GM19351 (cell line): ENCODE results near the gene TPSAB1.

Source experiments
- ATAC-seq: cut with Tn5 transposase; IDR thresholded peaks from one replicate; pipeline ENCODE4 v1.9.1; 2021; ENCODE audit warnings: mild to moderate bottlenecking, moderate library complexity; ENCODE audit not compliant: unreplicated experiment

TPSAB1 gene

GRCh38 chr16:1209081-1209480 lies 31.4 kb upstream of the TPSAB1 start:
- ATAC-seq, result no peak

GRCh38 chr16:1210461-1210860 lies 30.0 kb upstream of the TPSAB1 start:
- ATAC-seq, result no peak

DNA sequence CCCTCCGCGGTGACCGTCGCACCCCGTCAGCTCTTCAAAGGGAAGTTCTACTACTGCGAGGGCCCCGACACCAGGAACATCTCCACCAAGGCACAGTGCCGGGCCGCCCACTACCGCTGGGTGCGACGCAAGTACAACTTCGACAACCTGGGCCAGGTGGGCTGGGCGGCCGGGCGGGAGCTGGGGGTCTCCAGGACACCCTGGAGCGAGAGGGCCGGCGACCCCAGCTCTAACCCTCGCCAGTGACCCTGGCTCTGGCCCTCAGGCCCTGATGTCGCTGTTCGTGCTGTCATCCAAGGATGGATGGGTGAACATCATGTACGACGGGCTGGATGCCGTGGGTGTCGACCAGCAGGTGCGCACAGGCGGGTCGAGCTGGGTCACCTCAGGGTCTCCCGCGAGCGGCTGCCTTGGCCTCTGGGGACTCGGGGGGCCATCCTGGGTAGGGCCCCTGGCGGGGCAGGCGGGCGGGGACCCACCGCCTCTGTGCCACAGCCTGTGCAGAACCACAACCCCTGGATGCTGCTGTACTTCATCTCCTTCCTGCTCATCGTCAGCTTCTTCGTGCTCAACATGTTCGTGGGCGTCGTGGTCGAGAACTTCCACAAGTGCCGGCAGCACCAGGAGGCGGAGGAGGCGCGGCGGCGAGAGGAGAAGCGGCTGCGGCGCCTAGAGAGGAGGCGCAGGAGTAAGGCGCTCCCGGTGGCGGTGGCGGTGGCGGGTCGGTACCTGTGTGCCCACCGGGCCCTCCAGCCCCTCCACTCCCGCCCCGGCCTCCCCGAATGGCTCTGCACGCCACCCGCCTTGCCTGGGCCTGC lies 28.8 kb upstream of the TPSAB1 start:
- ATAC-seq, result no peak

DNA sequence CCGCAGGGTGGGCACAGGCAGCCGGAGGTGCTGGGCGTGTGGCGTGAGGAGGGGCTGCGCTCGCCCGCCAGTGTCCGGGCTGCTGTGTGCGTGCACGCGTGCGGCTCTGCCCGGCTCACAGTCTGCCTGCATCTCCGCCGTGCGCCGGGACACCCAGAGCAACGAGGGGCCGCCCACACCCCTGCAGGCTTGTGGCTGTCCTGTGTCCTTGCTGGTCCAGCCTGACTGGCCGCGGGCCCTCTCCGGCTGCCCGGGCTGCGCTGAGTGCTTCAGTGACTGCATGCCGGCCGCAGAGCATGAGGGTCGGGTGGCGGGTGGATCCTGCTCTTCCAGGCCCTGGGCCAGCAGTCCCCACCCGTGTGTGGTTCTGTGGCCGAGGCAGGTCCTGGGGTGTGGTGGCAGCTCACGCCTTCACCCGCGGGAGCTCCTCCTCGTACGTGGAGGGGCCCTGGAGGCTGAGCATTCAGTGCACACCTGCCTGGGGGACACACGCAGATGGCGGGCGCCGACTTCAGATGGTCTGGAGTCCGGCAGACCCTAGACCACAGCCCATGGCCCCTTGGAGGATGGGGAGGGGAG lies 27.8 kb upstream of the TPSAB1 start:
- no peak for ATAC-seq

- no peak for ATAC-seq
Measured at GRCh38 chr16:1213231-1213630, 27.3 kb upstream of the TPSAB1 start.

- no peak for ATAC-seq
Measured at GRCh38 chr16:1213796-1214372, 26.6 kb upstream of the TPSAB1 start.

- no peak for ATAC-seq
Measured at GRCh38 chr16:1214719-1215118, 25.8 kb upstream of the TPSAB1 start.

DNA sequence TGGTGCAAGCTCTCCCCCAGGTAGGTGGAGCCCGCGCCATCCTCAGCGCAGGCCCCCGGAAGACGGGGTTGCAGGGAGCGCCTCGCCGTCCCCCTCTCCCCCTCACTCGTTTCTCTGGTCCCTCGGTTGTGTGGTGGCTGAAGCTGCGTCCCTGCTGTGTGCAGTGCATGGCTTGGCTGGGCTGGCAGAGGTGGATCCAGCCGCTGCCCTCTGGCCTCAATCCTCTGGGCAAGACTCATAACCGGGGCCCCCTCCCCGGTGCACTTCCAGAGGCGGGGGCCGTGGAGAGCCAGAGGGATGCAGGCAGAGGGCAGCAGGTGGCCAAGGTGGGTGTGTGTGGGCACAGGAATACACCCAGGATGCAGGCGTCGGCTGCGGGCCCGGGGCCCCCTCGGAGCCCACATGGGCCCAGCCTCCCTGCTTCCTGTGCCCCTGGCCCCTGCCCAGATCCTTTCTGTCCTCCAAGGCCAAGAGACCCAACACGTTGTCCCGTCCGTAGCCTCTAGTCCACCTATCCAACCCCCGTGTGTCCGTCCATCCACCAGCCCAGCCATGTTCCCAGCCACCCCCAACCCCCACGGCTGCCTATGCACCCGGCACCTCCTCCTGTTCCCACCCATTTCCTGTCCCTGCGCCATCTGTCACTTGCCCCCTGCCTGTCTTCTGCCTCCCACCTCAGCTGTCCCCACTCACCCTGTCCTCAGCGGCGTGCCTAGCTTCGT lies 24.8 kb upstream of the TPSAB1 start:
- no peak for ATAC-seq

DNA sequence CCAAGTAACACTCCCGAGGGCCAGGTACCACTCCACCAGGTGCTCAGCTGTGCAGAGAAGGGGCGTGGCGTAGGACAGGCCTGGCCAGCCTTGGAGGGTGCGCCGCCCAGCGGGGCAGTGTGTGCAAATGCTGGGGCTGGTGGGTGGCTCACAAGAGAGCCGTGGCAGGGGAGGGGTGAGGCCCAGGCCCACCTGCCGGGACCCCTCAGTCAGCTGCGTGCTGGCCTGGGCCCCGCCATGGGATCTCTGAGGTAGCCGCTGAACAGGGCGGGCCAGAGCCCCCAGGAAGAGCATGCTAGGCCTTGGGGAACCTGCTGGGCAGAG lies 24.2 kb upstream of the TPSAB1 start:
- no peak for ATAC-seq

- ATAC-seq, result no peak
Measured at GRCh38 chr16:1216681-1217400, 23.7 kb upstream of the TPSAB1 start.

DNA sequence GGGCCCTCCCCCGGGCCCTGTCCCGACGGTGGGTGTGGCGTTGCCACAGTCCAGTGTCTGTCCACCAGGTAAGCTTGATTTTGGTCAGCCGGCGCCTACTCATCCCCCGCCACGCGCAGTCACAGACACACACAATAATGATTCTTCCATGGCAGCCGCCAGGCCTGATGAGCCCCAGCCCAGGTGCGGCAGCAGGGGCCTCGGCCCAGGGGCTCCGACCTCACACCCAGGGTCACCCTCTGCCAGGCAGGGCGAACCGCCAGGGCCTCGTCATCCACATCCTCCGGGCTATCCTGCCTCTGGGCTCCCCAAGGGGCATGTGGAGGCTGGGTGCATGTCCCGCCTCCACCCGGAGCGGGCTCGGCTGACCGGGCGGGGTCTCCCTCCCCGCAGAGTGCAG lies 23.0 kb upstream of the TPSAB1 start:
- no peak for ATAC-seq

- no peak for ATAC-seq
Measured at GRCh38 chr16:1218061-1218929, 22.2 kb upstream of the TPSAB1 start.

DNA sequence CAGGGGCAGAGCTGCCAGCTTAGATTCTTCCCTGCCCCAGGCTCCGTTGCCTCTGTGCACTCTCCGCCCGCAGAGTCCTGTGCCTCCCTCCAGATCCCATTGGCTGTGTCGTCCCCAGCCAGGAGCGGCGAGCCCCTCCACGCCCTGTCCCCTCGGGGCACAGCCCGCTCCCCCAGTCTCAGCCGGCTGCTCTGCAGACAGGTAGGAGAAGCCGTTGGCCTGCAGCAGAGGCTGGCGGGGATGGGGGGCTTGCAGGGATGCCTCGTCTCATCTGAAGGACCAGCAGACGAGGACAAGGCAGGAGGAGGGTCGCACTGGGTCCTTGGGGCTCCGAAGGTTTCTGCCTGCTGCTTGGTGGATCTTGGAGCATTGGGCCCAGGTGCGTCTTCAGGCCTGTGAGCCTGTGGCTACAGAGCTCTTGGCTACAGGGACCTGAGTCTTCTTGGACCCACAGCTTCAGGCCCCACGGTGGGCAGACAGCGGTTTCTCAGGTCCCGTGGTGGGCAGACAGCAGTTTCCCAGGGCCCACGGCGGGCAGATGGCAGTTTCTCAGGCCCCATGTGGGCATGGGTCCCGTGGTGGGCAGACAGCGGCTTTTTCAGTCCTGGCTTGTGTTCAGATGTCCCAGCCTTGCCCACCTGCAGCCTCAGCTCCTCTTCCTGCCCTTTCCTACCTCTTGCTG lies 21.4 kb upstream of the TPSAB1 start:
- ATAC-seq, result no peak

- ATAC-seq, result no peak
Measured at GRCh38 chr16:1220098-1220728, 20.3 kb upstream of the TPSAB1 start.

- ATAC-seq, result no peak
Measured at GRCh38 chr16:1220841-1221627, 19.5 kb upstream of the TPSAB1 start.

DNA sequence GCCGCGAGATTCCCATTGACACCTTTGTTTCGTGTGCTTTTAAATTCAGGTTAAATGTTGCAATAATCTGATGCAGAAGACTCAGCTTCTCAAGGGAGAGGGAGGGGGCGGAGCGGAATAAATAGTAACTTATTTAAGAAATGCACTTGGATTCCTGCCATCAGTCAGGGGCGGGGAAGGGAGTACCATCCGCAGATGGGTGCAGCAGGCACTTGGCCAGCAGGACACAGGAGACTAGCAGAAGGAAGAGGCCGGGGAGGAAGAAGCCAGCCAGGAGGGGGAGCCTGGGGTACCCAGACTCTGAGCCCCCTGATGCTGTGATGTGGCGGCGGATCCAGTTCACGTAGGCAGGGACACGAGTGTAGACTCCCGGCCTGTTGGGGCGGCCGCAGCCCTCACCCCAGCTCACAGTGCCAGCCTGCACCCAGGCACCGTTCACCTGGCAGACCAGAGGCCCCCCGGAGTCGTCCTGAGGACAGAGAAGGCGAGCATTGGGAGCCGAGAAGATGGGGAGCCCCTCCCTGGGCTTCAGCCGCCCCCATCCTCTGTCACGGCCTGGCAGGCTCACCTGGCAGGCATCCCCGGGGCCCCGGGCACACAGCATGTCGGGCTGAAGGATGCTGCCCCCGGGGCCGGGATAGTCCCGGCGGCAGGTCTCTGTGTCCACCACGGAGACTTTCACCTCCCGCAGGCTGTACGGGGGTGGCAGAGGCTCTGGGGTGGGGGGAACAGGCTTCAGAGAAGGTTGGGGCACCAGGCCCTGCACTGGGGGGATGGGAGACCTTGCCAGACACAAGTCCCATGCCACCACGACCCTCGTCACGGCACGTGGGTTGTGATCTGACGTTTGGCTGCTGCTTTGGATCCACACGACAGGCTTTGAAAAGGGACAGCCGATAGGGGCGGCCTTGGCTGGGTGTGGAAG lies 18.6 kb upstream of the TPSAB1 start:
- ATAC-seq, result no peak
